Measurements from ENCODE around the gene ZMYM4. TPM values are rescaled to one million over a fixed set of nuclear protein-coding genes. Genes with fewer than 3 reads are reported as not detected.

ZMYM4 gene
- total RNA-seq, 4 donors from 2014 or later: 19.7 to 84.9 (median 49.9) TPM

- no peaks in the 10 kb centered on the region for H3K9me3 ChIP-seq
- TF ChIP-seq POLR2A (IDR thresholded peaks at IDR 0.05): no peak
- TF ChIP-seq, protein P1, sequence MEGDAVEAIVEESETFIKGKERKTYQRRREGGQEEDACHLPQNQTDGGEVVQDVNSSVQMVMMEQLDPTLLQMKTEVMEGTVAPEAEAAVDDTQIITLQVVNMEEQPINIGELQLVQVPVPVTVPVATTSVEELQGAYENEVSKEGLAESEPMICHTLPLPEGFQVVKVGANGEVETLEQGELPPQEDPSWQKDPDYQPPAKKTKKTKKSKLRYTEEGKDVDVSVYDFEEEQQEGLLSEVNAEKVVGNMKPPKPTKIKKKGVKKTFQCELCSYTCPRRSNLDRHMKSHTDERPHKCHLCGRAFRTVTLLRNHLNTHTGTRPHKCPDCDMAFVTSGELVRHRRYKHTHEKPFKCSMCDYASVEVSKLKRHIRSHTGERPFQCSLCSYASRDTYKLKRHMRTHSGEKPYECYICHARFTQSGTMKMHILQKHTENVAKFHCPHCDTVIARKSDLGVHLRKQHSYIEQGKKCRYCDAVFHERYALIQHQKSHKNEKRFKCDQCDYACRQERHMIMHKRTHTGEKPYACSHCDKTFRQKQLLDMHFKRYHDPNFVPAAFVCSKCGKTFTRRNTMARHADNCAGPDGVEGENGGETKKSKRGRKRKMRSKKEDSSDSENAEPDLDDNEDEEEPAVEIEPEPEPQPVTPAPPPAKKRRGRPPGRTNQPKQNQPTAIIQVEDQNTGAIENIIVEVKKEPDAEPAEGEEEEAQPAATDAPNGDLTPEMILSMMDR (IDR thresholded peaks at IDR 0.05): no peak
- H3K27me3 ChIP-seq: no peaks in the 10 kb centered on the region
- intact Hi-C loops (cut with DNase I; ENCODE audit: low total_unique reads): no loop called here
- H3K4me3 ChIP-seq: no peak overlapping the region
- no peak for DNase-seq
- H3K4me1 ChIP-seq: peaks cover 4 to 11% of the 10 kb centered on the region in 2 donors
- H3K36me3 ChIP-seq: no peaks in the 10 kb centered on the region
- no peak overlapping the region for H3K27ac ChIP-seq
Measured at GRCh38 chr1:35448344-35448801, 179.9 kb downstream of the ZMYM4 start.

GRCh38 chr1:35449334-35450008 lies 181.0 kb downstream of the ZMYM4 start:
- Histone ChIP-seq H3K9me3 (no peaks in the 10 kb centered on the region), H3K36me3 (no peaks in the 10 kb centered on the region), H3K27me3 (no peaks in the 10 kb centered on the region), H3K4me1 (peaks cover 4 to 11% of the 10 kb centered on the region in 2 donors), H3K4me3 (no peak overlapping the region), H3K27ac (no peak overlapping the region)
- DNase-seq: no peak
- intact Hi-C loops (cut with DNase I; ENCODE audit: low total_unique reads): loop anchor here (5.0 kb wide), 1 partner anchor 113 kb away; no protein-coding TSS in a partner anchor
- no peak for TF ChIP-seq POLR2A (IDR thresholded peaks at IDR 0.05)
- TF ChIP-seq, protein P1 (IDR thresholded peaks at IDR 0.05): no peak

DNA sequence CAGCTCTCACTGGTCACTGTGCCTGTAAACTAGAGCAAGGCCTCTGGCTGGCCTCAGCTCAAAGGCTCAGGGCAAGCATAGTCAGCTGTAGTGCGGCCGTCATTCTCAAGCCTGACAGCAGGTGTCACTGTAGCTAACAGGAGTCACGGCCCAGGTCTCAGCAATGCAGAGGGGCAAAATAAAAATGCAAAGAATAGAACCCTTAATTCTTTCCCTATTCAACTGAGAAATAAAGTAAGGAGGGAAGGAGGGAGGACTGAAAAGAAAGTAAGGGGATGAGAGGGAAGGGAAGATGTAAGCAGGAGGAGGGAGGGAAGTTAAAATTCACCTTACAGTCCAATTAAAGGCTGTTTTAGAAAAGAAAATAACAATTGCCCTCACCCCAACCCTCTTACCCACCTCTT lies 182.6 kb downstream of the ZMYM4 start:
- TF ChIP-seq, protein P1 (IDR thresholded peaks at IDR 0.05): peak; percentile 76 to 84 (median 80)
- TF ChIP-seq POLR2A (IDR thresholded peaks at IDR 0.05): no peak
- no peaks in the 10 kb centered on the region for H3K36me3 ChIP-seq
- intact Hi-C loops (cut with DNase I; ENCODE audit: low total_unique reads): loop anchor here (5.0 kb wide), 1 partner anchor 111 kb away; no protein-coding TSS in a partner anchor

DNA sequence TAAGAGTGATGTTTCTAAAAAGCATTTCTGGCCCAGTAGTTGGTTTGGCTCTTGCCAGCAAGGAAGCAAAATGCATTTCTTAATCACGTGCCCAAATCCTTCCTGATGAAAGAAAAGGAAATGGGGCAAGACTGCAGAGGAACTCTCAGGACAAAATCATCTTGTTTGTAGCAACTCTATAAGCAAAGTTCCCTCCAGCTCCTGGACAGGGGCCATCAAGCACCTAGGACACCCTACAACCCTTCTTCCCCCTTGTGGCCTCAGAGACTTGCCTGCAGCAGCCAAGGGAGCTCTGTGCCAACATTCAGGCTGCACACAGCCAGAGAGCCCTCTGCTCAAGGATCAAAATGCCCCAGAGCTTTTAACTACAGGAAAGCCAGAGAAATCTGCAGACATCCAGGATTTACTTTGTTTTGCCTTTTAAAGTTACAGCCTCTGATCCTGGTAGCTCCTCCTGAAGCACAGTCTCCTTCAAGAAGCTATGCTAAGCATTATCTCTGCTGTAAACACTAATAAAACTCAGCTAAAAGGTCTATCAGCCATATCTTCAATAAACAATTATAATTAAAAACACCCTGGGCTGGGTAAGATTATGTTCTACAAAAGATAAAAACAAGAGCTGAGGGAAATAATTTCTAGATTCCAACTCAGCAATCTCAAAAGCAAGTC lies 183.7 kb downstream of the ZMYM4 start:
- Histone ChIP-seq H3K27ac (peak overlapping the region; percentile 46 to 51), H3K4me3 (no peak overlapping the region), H3K9me3 (no peaks in the 10 kb centered on the region), H3K27me3 (no peaks in the 10 kb centered on the region), H3K36me3 (no peaks in the 10 kb centered on the region), H3K4me1 (peaks cover 4 to 11% of the 10 kb centered on the region in 2 donors)
- TF ChIP-seq, protein P1 (IDR thresholded peaks at IDR 0.05): peak in 1 of 4 experiments; percentile 7
- TF ChIP-seq POLR2A (IDR thresholded peaks at IDR 0.05): no peak
- DNase-seq: peak in 1 of 2 donors; percentile 43
- intact Hi-C loops (cut with DNase I; ENCODE audit: low total_unique reads): loop anchor here (5.0 kb wide), 1 partner anchor 110 kb away; no protein-coding TSS in a partner anchor

More for the DNA sequence above, 182.6 kb downstream of the ZMYM4 start:
- H3K9me3 ChIP-seq: no peaks in the 10 kb centered on the region
- H3K4me1 ChIP-seq: peaks cover 4 to 11% of the 10 kb centered on the region in 2 donors
- DNase-seq: peak; percentile 73 to 76
- peak overlapping the region in 1 of 2 donors; percentile 46 for H3K27ac ChIP-seq
- no peak overlapping the region for H3K4me3 ChIP-seq
- H3K27me3 ChIP-seq: no peaks in the 10 kb centered on the region

DNA sequence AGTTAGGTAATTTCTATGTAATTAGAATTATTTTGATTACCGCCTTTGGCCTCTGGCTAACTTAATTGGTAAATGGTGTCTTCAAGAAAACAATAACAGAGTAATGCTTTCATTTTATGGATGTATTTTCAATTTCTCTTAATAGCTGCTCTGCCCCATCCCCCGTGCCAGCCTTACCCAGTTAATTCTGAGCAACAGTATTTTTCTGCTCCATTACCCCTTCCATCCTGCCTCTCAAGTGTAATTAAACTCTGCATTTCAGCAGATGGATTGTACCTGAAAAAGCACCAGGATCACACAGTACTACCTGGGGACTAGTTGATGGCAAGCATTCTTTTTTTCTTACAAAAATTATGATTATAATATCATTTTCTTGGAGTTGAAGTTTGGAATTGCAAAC lies 184.5 kb downstream of the ZMYM4 start:
- H3K9me3 ChIP-seq: no peaks in the 10 kb centered on the region
- no peaks in the 10 kb centered on the region for H3K36me3 ChIP-seq
- intact Hi-C loops (cut with DNase I; ENCODE audit: low total_unique reads): loop anchor here (5.0 kb wide), 1 partner anchor 109 kb away; no protein-coding TSS in a partner anchor
- H3K27ac ChIP-seq: peak overlapping the region in 1 of 2 donors; percentile 46
- no peak overlapping the region for H3K4me3 ChIP-seq
- peaks cover 4 to 11% of the 10 kb centered on the region in 2 donors for H3K4me1 ChIP-seq
- no peak for DNase-seq
- no peak for TF ChIP-seq POLR2A (IDR thresholded peaks at IDR 0.05)
- TF ChIP-seq, protein P1 (IDR thresholded peaks at IDR 0.05): no peak
- no peaks in the 10 kb centered on the region for H3K27me3 ChIP-seq
